GM11168 (cell line): ENCODE measurements around the gene PLA2G4E.

ENCODE experiments used
- in situ Hi-C: fragments of 300-500 bp; cut with MboI; formaldehyde crosslinking; loops from one replicate; pipeline ENCODE4 v1.12.0; 2022; ENCODE audit warnings: low sequenced_read_pairs; ENCODE audit not compliant: unreplicated experiment

The PLA2G4E gene, protein sequence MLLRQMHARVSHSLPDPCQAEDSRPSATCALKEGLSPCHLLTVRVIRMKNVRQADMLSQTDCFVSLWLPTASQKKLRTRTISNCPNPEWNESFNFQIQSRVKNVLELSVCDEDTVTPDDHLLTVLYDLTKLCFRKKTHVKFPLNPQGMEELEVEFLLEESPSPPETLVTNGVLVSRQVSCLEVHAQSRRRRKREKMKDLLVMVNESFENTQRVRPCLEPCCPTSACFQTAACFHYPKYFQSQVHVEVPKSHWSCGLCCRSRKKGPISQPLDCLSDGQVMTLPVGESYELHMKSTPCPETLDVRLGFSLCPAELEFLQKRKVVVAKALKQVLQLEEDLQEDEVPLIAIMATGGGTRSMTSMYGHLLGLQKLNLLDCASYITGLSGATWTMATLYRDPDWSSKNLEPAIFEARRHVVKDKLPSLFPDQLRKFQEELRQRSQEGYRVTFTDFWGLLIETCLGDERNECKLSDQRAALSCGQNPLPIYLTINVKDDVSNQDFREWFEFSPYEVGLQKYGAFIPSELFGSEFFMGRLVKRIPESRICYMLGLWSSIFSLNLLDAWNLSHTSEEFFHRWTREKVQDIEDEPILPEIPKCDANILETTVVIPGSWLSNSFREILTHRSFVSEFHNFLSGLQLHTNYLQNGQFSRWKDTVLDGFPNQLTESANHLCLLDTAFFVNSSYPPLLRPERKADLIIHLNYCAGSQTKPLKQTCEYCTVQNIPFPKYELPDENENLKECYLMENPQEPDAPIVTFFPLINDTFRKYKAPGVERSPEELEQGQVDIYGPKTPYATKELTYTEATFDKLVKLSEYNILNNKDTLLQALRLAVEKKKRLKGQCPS

DNA sequence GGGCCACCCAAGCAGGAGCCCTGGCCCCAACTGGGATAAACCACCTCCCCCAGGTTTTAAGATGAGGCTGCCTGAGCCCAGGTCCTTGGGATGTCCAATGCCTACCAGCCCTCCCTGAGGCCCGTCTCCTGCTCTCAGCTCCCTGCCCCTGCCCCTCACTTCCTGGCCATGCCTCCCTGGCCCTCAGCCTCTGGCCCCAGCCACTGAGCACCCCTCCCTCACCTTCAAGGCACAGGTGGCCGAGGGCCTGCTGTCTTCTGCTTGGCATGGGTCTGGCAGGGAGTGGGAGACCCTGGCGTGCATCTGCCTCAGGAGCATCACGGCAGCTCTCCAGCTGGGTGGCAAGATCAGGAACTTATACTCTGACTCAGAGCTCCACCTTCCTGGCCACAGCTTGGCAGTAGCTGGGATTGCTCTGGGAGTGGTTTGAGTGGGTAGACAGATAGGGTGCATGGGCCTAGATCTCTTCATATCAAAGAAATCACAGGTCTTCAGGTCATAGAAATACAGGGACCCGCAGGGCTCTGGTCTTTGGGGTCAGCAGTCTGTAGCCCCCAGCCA, at the start of gene PLA2G4E:
Gene PLA2G4E (minus strand): TSS at position 330 of the 561 bp plus-strand sequence. CDS start 12 bp downstream, at position 318.
- in situ Hi-C loops: no loop called here

DNA sequence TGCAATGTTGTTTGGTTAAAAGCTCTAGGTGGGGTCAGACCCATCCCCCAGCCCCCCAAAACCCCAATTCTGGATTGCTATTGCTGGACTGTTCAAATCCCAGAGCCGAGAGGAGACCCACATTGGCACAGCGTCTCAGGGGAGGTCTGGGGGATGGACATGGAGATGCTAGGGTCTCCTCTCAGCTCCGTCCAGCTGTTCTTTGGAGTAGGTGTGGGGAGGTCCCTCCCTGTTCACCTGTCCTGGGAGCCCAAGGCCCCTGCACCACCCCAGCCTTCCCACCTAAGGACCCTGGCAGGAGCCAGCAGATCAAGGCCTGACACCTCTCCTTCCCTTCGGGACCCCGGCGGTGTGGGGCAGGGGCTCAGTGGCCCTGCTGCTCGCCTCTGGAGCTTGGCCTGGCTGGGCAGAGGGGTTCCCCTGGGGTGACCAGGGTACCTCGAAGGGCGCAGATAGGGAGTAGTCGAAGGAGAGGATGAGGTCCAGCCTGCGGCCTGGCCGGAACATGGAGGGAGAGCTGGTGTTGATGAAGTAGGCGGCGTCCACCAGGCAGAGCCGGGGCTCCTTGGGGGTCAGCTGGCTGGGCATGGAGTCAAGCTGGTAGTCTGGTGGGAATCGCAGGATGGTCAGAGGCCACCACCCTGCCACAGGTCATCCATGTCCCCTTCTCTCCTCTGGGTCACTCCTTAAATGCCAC, 49.6 kb upstream of the PLA2G4E start:
- in situ Hi-C loops: no loop called here

DNA sequence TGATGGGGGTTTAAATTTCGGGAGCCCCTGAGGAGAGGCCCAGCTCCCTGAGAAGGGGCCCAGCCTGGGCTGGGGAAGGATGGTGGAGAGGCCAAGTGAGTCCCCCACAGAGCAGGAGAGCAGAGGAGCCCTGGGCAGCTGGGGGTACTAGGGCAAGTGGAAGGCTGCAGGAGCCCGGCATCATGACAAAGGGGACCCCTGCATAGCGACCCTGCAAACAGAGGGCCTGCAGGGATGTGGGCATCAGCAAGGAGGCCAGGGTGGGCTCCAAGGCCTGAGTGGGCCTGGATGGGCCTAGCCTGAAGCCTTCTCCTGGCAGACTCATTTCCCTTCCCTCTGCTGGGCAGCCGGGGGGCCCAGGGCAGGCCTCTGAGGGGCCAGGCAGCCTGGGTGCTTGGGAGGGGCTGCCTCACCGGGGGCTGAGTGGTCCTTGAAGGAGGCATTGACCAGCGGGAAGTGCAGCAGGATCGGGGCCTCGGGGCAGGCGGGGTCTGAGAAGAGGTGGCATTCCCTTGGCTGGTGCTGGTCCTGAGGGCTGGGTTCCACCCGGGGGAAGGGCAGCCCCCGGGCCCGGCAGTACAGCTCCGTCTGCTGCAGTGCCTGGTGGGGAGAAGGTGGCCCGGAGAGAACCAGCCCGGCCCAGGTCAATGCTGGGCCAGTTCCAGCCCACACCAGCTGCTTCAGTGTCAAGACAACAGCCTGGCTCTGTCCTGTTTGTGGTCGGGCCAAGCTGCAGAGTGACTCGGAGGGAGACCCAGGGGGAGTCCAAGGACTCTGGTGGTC, 48.8 kb upstream of the PLA2G4E start:
- in situ Hi-C loops: no loop called here

DNA sequence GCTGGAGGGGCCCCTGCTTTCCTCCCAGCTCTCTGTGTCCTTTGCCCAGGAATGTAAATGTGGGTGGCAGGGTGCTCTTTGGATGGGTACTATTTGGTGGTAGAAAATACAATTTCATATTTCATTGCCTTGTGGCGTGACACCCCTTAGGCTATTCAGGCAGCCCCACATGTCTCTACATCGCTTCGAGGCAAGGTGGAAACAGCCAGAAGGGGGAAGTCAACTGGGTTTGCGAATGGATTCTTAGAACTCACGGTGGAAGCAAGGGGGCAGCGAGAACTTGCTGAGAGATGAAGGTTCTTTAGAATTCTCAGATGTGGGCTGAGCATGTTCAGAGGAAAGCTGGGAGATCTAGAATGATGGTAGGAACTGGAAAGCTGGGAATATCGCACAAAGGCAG, 48.2 kb upstream of the PLA2G4E start:
- in situ Hi-C loops: no loop called here

DNA sequence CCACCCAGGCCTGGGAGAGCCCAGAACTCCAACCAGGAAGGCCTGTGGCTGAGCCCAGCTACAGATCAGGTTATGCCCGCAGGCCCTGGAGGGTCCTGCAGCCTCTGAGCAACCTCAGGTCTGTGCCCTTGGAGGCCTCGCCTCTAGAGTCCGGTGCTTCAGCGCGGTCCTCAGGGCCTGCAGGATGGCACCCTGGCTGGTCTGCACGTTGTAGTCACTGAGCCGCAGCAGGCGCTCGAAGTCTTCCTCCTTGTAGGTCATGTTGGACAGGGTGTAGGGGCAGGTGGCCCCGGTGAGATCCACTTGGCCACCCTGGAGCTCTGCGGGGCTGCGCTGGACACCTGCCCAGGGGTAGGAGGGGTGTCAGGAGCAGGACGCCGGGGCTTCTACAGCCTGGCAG, 47.8 kb upstream of the PLA2G4E start:
- in situ Hi-C loops: no loop called here

DNA sequence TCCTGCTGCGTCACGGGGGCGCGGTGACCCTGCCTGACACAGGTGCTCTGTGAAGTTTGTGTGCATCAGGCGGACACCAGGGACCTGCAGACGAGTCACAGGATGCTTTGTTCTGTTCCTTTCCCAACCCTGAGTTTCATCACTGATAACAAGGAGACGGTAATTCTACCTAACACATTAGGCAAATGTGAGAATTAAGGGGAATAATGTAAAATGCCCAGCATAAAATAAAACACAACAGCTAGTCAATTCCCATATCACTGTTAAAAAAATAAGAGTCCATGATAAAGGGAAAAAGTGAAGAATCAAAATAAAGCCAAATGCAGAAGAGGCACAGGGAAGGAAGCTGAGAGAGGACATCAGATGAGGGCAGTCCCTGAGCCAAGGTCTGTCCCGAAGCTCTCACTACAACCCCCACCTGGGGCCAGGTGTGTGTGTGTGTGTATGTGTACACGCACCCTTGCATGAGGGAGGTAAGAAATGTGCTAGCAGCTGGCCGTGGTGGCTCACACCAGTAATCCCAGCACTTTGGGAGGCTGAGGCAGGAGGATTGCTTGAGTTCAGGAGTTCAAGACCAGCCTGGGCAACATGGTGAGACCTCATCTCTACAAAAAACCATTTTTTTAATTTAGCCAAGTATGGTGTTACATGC, 46.0 kb upstream of the PLA2G4E start:
- in situ Hi-C loops: no loop called here

DNA sequence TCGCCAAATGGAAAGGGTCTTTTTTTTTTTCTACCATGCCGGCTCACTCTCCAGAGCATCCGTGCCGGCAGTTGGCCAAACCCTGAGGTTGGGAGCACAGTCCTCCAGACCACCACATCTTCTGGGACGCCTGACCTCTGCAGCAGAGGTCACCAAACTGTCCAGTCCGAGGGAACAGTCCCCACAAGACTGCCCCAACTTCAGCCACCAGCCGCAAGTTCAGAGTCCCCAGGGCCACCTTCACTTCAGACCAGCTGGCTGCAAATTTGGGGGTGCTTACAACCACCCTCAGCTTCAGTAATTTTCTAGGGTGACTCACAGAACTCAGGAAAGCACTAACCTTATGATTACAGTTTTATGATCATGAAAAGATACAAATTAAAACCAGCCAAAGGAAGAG, 44.6 kb upstream of the PLA2G4E start:
- in situ Hi-C loops: no loop called here

DNA sequence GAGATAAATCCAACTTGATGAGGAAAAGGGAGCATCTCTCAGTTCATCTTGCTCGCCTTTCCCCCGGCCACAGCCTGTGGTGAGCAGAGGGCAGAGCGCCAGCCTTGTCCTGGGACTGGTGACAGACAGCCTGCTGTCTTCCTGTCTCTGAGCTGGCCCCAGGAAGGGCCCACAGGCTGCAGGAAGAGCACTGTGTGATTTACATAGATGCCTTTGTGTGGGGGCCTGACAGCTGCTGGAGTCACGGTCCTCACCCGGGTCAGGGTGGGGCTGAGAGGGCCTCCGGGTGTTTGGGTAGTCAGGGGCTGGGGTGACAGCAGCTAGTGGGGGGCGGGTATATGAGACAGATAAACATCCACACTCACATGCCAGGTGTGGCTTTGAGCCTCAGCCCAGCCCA, 44.2 kb upstream of the PLA2G4E start:
- in situ Hi-C loops: no loop called here

DNA sequence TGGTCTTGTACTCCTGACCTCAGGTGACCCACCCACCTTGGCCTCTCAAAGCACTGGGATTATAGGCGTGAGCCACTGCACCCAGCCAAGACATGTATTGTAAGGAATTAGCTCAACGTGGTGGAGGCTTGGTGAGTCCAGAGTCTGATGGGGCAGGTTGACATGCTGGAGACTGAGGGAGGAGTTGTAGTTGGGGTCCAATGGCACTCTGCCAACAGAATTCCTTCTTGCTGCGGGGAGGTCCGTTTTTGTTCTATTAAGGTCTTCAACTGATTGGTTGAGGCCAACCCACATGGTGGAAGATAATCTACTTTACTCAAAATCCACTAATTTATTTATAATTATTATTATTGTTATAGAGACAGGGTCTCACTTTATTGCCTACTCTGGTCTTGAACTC, 43.4 kb upstream of the PLA2G4E start:
- in situ Hi-C loops: loop anchor here (5.0 kb wide), 1 partner anchor 77 kb away; no protein-coding TSS in a partner anchor

DNA sequence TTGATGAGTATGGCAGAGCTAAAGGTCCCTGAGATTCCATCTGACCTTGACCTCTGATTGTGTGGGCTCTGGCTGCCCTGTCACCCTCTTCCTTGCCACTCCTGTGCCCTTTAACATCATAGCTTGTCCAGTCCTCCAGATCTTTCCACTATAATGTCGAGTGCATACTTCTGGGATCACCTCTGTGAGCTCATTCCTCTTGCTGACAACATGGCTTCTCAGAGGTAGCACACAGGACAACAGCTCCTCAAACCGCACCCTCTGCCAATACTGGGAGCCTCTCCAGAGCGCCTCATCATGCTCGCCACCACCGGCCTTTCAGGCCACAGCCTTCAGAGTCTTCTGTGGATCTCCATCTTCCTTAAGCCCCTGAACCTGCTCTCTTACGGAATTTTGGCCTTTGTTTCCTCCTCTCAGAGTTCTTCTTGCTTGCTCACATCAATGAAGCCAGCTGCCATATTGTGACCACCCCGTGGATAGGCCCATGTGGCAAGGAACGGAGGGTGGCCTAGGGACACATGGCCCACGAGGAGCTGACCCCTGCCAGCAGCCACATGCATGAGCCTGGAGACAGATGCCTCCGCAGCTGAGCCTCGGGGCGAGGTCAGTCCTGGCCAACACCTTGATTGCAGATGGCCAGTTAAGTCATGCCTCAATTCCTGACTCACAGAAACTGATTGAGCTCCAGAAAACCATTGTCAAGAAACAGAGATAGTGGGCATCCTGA, 42.4 kb upstream of the PLA2G4E start:
- in situ Hi-C loops: loop anchor here (5.0 kb wide), 1 partner anchor 76 kb away; no protein-coding TSS in a partner anchor

DNA sequence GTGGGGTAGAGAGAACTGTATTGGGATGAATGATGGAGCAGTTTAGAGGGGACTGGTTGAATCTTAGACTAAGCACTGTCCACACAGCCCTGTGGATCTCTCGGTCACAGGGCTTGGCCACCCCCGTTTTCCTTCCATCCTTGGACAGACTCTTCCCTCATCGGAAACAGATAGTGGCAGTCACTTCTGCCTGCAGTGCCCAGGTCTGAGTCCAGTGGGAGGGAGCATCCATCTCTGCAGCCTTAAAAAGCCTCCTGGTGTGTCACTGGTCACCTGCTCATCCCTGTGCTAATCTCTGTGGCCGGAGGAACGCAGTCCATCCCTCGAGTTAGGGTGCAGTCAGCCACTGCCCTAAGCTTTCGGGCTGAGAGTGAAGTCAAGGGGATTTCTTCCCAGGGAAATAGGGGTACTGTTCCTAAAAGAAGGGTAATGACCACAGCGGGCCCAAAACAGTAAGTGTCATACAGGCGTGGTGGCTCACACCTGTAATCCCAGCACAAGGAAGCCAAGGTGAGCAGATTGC, 41.5 kb upstream of the PLA2G4E start:
- in situ Hi-C loops: loop anchor here (5.0 kb wide), 1 partner anchor 75 kb away; no protein-coding TSS in a partner anchor

DNA sequence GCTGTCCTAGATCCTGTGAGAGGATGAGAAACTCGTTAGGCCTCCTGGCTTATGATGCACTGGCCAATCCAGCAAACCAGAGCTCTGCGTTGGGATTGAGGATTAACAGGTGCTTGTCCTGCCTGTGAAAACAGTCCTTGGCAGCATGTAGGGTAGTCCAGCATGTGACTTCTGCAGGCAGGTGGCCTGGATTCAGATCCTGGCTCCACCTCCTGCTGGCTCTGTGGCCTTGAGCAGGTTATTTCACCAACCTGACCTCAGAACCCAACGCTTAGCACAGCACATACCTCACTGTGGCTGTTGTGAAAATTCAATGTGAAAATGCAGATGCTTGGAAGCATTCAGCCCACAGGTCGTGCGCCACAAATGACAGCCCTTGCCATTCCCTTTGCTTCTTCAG, 40.0 kb upstream of the PLA2G4E start:
- in situ Hi-C loops: loop anchor here (5.0 kb wide), 1 partner anchor 73 kb away; no protein-coding TSS in a partner anchor

DNA sequence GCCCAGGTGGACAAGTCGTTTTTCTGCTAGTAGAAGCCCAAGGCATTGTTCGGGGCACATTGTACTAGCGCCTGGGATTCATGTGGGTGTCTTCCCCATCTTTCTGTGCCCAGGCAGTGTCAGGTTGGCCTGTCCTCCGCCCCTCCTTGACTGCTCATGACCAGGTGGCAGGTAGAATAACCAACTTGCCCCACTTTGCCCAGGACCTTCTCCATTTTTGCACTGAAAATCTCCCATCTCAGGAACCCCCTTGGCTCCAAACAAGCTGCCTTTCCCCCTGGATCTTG, 39.6 kb upstream of the PLA2G4E start:
- in situ Hi-C loops: loop anchor here (5.0 kb wide), 1 partner anchor 73 kb away; no protein-coding TSS in a partner anchor

DNA sequence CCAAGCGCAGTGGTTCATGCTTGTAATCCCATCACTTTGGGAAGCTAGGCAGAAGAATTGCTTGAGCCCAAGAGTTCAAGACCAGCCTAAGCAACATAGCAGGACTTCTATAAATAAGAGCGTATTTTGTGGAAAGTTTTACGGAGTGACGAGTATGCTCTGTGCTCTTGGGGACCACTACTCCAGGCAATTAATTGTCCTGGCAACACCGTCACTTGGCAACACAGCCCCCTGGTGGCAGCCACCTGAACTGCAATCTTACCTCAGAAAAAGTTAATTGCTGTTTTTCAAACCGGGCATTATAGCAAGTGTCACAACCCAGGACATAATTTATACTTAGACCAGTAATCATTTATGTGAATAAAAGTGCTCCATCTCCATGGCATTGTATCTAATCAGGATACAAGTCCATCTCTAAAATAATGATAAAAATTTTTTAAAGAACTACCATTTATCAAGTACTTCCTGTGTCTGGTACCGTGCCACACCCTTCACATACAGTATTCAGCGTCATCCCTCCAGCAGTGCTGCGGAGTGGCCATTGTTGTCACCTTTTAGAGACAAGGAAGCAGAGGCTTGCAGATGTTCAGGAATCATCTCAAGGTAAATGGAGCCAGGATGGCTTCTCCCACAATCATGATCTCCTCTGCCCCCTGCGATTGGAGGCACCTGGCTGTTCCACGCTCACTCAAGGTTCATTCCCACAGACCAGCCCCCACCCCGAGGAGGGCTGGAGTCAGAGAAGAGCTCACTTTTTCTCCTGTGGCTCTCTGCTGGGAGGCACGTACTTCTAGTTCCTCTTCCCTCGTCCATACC, 39.0 kb upstream of the PLA2G4E start:
- in situ Hi-C loops: loop anchor here (5.0 kb wide), 1 partner anchor 73 kb away; no protein-coding TSS in a partner anchor

DNA sequence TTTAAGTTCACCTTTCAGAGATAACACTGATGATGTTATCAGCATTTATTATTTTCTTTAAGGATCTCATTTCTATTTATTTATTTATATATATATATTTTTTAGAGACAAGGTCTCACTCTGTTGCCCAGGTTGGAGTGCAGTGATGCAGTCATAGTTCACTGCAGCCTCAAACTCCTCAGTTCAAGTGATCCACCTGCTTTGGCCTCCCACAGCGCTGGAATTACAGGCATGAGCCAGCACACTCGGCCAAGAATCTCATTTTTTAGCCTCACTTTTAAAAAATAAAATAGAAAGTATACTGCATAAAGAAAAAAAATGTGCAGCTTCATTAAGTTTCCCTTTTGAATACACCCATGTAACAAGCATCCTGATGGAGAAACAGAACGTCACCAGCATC, 37.9 kb upstream of the PLA2G4E start:
- in situ Hi-C loops: no loop called here

DNA sequence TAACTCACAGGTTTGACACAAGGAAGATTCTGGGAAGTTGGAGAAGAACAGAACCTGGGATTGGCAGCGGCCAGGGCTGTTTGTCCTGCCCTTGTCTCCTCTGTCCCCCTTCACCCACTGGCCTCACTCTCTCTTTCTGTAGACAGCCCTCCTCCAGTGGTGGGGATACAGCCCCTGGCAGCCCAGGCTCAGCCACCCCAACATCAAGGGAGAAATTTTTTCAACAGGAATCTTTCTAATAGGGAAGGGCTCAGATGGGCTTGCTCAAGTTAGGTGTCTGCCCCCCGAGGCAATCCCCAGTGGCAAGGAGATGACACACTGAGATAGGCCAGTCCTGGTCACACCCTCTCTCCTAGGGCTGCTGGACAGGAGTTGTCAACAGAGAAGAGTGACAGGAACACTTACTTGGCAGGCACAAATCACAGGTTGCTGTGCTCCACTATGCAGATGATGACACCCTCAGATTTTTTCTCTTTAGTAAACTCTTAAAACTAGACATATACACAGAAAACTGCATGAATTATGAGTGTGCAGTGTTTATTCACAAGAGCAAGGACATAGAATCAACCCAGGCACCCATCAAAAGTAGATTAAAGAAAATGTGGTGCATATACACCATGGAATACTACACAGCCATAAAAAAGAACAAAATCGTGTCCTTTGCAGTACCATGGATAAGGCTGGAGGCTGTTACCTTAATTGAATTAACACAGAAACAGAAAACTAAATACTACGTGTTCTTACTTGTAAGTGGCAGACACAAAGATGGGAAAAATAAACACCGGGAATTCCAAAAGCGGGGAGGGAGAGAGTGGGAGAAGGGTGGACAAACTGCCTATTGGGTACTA, 37.2 kb upstream of the PLA2G4E start:
- in situ Hi-C loops: no loop called here
